ENCODE results near the gene ICAM5.

The ICAM5 gene

DNA sequence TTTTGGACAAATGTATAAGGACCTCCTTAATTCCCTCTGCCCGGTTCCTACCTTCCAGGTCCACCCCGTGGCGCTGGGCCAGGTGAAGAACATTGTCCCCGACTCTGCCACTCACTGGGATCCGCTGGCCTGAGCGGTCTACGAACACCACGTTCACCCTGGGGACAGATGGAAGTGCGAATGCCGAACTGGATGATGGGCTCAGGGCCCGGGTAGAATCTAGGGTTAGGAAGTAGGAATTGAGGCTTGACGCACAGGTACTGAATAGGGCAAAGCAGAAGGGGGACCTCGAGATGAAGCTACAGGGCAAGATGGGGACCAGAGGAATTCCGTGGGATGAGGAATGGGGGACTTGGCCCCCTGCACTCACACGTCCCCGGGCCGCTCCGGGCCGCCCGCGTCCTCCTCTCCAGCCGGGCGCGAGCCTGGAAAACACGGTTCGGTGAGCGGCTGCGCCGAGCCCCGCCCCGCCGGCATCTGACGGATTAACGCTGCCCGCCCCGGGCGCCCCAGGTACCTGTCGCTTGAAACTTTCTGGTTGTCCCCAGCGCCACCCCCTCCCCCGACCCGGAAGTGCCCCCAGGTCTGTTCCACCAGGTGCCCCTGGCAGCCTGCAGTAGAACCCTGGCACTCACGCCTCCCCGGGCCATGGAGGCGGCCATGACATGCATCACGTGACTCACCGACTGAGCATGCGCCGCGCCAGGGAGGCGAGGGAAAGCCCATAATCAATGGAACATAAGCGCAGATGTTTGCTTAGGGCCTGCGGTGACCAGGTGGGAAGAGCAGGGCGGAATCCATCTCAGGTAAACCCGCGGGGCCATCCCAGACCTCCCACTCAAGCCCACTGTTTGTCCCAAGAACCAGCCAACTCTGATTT is 25.8 kb downstream of the ICAM5 start, which contains the start of gene FDX2:
FDX2 (minus strand) TSS at position 681 of the 880 bp plus-strand sequence; CDS start at position 662, 19 bp downstream.
- in situ Hi-C loops (cut with MboI; ENCODE audit: low sequenced_read_pairs), result no loop called here
- H3K36me3 ChIP-seq (replicated peaks), result peaks cover 31% of the 10 kb centered on the region
- H3K27me3 ChIP-seq (ENCODE audit: low read depth), result no peaks in the 10 kb centered on the region
- no peaks in the 10 kb centered on the region for H3K9me3 ChIP-seq
- DNase-seq (ENCODE audit: low spot score in 2 of 2), result peak; percentile 81 to 94
- H3K4me1 ChIP-seq, result peaks cover 5% of the 10 kb centered on the region; the same call in 1 of the 2 replicates
- peak within 1 kb of the TSS; percentile 75 for H3K4me3 ChIP-seq

DNA sequence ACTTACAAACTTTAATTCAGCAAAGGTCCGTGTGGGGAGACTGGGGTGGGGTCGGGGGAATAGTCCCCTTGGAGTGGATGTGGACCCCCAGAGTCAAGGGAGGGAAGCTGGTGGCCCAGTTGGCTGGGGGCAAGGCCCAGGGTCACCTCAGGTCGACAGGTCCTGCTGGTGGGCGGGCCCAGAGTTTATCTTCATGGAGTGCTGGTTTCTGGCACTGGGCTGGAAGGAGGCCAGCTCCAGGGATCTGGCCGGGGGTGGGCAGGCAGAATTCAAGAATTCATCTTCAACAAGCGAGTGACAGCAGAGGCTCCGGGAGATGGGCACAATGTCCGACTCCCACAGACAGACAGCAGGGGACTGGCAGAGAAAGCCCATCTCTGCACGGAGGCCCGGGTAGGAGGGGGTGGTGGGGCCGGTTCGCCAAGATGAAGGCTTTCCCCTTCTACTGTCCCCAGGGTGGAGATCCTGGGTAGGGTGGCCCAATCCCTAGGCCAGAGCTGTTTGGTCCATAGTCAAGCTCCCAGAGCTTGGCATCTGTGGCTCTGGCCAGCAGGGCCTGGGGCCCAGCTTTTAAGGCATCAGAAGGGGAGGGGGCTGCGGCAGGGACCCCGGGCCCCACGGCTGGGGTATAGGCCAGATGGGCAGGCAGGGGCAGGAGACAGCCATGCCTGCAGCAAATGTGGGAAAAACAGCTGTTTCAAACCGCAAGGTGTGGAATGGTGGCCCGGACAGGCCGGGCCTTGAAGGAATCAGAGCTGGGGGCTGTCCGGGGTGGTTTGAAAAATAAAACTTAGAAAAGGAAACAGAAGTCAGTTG is 26.7 kb downstream of the ICAM5 start:
- no peaks in the 10 kb centered on the region for H3K27me3 ChIP-seq (ENCODE audit: low read depth)
- H3K36me3 ChIP-seq (replicated peaks), result peaks cover 38% of the 10 kb centered on the region
- H3K9me3 ChIP-seq, result no peaks in the 10 kb centered on the region
- in situ Hi-C loops (cut with MboI; ENCODE audit: low sequenced_read_pairs), result no loop called here
- peaks cover 5% of the 10 kb centered on the region; the same call in 1 of the 2 replicates for H3K4me1 ChIP-seq
- peak in 1 of 2 experiments; percentile 32 for DNase-seq (ENCODE audit: low spot score in 2 of 2)
- peak overlapping the region; percentile 75 for H3K4me3 ChIP-seq

- Histone ChIP-seq H3K9me3 (no peaks in the 10 kb centered on the region), H3K36me3 (replicated peaks) (peaks cover 46% of the 10 kb centered on the region), H3K4me3 (no peak overlapping the region), H3K27me3 (ENCODE audit: low read depth) (no peaks in the 10 kb centered on the region), H3K4me1 (peaks cover 5% of the 10 kb centered on the region; the same call in 1 of the 2 replicates)
- DNase-seq (ENCODE audit: low spot score in 2 of 2), result no peak
- in situ Hi-C loops (cut with MboI; ENCODE audit: low sequenced_read_pairs), result no loop called here
Measured at GRCh38 chr19:10317045-10317856, 27.5 kb downstream of the ICAM5 start.

DNA sequence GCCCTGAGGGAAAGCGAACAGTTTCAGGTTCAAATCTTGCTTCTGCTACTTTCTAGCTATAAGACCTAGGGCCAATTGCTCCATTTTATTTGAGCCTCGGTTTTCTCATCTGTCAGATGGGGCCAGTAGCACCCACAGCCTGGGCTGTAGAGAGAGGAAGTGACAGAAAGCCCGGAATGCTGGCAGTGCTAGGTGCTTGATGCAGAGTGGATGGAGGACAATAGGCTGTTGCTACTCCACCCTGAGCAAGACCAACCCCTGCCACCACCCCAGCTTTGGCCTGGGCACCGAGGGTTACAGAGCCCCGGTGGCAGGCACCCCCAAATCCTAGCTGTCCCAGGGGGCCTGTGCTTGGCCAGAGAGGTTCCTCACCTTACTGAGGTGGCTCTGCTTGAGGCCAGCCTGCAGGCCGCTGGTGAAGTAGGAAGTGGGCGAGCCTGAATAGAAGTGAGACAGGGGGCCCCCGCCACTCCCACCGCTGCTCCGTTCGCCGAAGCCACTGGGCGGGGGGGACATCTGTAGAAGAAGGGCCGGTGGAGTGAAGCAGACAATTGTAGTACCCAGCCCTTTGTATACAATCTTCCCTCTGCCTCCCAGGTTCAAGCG is 28.2 kb downstream of the ICAM5 start:
- H3K4me1 ChIP-seq, result peaks cover 5% of the 10 kb centered on the region; the same call in 1 of the 2 replicates
- H3K9me3 ChIP-seq, result no peaks in the 10 kb centered on the region
- H3K27me3 ChIP-seq (ENCODE audit: low read depth), result no peaks in the 10 kb centered on the region
- DNase-seq (ENCODE audit: low spot score in 2 of 2), result no peak
- H3K4me3 ChIP-seq, result no peak overlapping the region
- in situ Hi-C loops (cut with MboI; ENCODE audit: low sequenced_read_pairs), result no loop called here
- H3K36me3 ChIP-seq (replicated peaks), result peaks cover 53% of the 10 kb centered on the region

GRCh38 chr19:10318807-10319682 is 29.3 kb downstream of the ICAM5 start:
- Histone ChIP-seq H3K4me1 (peaks cover 5% of the 10 kb centered on the region; the same call in 1 of the 2 replicates), H3K9me3 (no peaks in the 10 kb centered on the region), H3K27me3 (ENCODE audit: low read depth) (no peaks in the 10 kb centered on the region), H3K36me3 (replicated peaks) (peaks cover 61% of the 10 kb centered on the region), H3K4me3 (no peak overlapping the region)
- in situ Hi-C loops (cut with MboI; ENCODE audit: low sequenced_read_pairs), result no loop called here
- DNase-seq (ENCODE audit: low spot score in 2 of 2), result no peak

DNA sequence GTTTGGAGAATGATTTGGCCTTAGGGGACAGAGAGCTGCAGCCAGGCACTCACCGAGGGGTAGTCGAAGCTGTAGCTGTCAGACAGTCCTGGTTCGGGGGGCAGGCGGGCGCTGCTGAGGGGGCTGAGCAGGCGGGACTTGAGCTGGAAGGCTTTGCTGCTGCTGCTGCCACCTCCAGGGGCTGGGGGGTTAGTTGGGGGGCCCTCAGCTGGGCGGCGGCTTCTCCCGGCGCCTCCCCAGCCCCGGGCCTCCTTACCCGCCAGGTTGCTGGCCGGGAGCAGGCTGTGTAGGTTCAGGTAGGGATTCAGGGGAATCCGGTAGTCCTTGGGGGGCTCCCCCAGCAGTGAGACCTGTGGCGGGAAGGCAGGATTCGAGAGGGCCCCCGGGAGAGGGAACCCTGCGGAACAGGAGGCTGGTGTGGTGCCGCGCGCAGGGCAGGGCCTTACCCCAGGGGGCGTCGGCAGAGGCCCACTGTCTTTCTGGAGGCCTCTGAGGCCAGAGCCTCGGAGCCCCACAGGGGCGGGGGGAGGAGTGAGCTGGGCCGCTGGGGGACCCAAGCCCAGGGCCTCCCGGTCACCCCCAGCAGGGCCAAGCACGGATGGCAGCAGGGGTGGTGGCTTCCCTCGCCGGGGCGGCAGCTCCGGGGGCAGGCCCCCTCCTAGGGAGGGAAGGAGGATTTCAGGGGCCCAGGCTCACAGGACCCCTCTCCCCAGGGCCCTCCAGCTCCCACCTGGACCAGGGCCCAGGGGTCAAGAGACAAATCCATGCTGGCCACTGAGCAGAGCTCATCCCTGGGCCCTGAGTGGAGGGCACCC is 31.1 kb downstream of the ICAM5 start:
- H3K4me3 ChIP-seq, result no peak overlapping the region
- in situ Hi-C loops (cut with MboI; ENCODE audit: low sequenced_read_pairs), result no loop called here
- DNase-seq (ENCODE audit: low spot score in 2 of 2), result no peak
- peaks cover 73% of the 10 kb centered on the region for H3K36me3 ChIP-seq (replicated peaks)
- no peaks in the 10 kb centered on the region for H3K27me3 ChIP-seq (ENCODE audit: low read depth)
- H3K9me3 ChIP-seq, result no peaks in the 10 kb centered on the region
- H3K4me1 ChIP-seq, result peaks cover 5% of the 10 kb centered on the region; the same call in 1 of the 2 replicates

- no peak overlapping the region for H3K4me3 ChIP-seq
- peaks cover 77% of the 10 kb centered on the region for H3K36me3 ChIP-seq (replicated peaks)
- in situ Hi-C loops (cut with MboI; ENCODE audit: low sequenced_read_pairs), result no loop called here
- no peaks in the 10 kb centered on the region for H3K4me1 ChIP-seq
- H3K27me3 ChIP-seq (ENCODE audit: low read depth), result no peaks in the 10 kb centered on the region
- no peaks in the 10 kb centered on the region for H3K9me3 ChIP-seq
- no peak for DNase-seq (ENCODE audit: low spot score in 2 of 2)
Measured at GRCh38 chr19:10321417-10321797, 31.7 kb downstream of the ICAM5 start.

- Histone ChIP-seq H3K4me3 (no peak overlapping the region), H3K4me1 (no peaks in the 10 kb centered on the region), H3K27me3 (ENCODE audit: low read depth) (no peaks in the 10 kb centered on the region), H3K36me3 (replicated peaks) (peaks cover 78% of the 10 kb centered on the region), H3K9me3 (no peaks in the 10 kb centered on the region)
- no peak for DNase-seq (ENCODE audit: low spot score in 2 of 2)
- in situ Hi-C loops (cut with MboI; ENCODE audit: low sequenced_read_pairs), result no loop called here
Measured at GRCh38 chr19:10321874-10322835, 32.4 kb downstream of the ICAM5 start.

GRCh38 chr19:10325732-10326131 is 36.0 kb downstream of the ICAM5 start:
- Histone ChIP-seq H3K4me1 (no peaks in the 10 kb centered on the region), H3K27me3 (ENCODE audit: low read depth) (no peaks in the 10 kb centered on the region), H3K4me3 (no peak overlapping the region), H3K9me3 (no peaks in the 10 kb centered on the region), H3K36me3 (replicated peaks) (peaks cover 91% of the 10 kb centered on the region)
- in situ Hi-C loops (cut with MboI; ENCODE audit: low sequenced_read_pairs), result no loop called here
- no peak for DNase-seq (ENCODE audit: low spot score in 2 of 2)

GRCh38 chr19:10327793-10328192 is 38.0 kb downstream of the ICAM5 start:
- no peaks in the 10 kb centered on the region for H3K27me3 ChIP-seq (ENCODE audit: low read depth)
- H3K9me3 ChIP-seq, result no peaks in the 10 kb centered on the region
- in situ Hi-C loops (cut with MboI; ENCODE audit: low sequenced_read_pairs), result no loop called here
- no peaks in the 10 kb centered on the region; the same call in 1 of the 2 replicates for H3K4me1 ChIP-seq
- H3K36me3 ChIP-seq (replicated peaks), result peaks cover 75% of the 10 kb centered on the region
- no peak overlapping the region for H3K4me3 ChIP-seq
- no peak for DNase-seq (ENCODE audit: low spot score in 2 of 2)

Measured in HAP-1 (cell line).